K562 (cell line): ENCODE data around the gene CCT3. TPM values are rescaled to one million over a fixed set of nuclear protein-coding genes. Genes with fewer than 3 reads are reported as not detected.
A peak's percentile ranks its signal among the peaks of the same experiment; 100 is the strongest.

Experiments
- ADNP ChIP-seq: fragments of 200-800 bp; sonication (Bioruptor generic); IDR thresholded peaks from 2 replicates; pipeline ENCODE4 v1.6.1; 2016; ENCODE audit warnings: missing genetic modification characterization, missing compliant biosample characterization
- CCAR2 ChIP-seq: fragments of 200-400 bp; formaldehyde crosslinking; IDR thresholded peaks from 2 replicates; pipeline ENCODE4 v1.6.1; 2017; ENCODE audit warnings: mild to moderate bottlenecking, low read depth, low read length
- DDX20 ChIP-seq: fragments of 450-650 bp; IDR thresholded peaks from 2 replicates; pipeline ENCODE4 v1.6.1; 2016; ENCODE audit warnings: missing genetic modification characterization, low read depth, mild to moderate bottlenecking, missing compliant biosample characterization, moderate library complexity
- E2F3 ChIP-seq: fragments of 250-450 bp; sonication (Bioruptor Pico); IDR thresholded peaks from 2 replicates; pipeline ENCODE4 v1.4.0; 2020; ENCODE audit warnings: mild to moderate bottlenecking
- FOXK2 ChIP-seq, 2 experiments: fragments of 450-650 bp; IDR thresholded peaks in 1 of 2; conservative IDR thresholded peaks in 1 of 2; 2 replicates each; pipeline ENCODE4 v1.6.1; 2016; ENCODE audit warnings: low read depth in 2 of 2, mild to moderate bottlenecking in 1 of 2
- IFI16 ChIP-seq: fragments of 250-450 bp; sonication (Bioruptor Pico); IDR thresholded peaks from 2 replicates; pipeline ENCODE4 v2.1.2; 2022; ENCODE audit warnings: mild to moderate bottlenecking, inconsistent platforms
- JUND ChIP-seq, 2 experiments: IDR thresholded peaks; 2 replicates in 1 of 2; 3 replicates in 1 of 2; pipeline ENCODE4 v1.6.1; 2011; ENCODE audit warnings: borderline replicate concordance in 2 of 2, low read depth in 2 of 2, low read length in 2 of 2, improper control_type of control experiment in 1 of 2, missing biosample characterization in 1 of 2, missing genetic modification characterization in 1 of 2, missing genetic modification reagents in 1 of 2
- KLF6 ChIP-seq: fragments of 250-450 bp; sonication (Bioruptor Pico); IDR thresholded peaks from 2 replicates; pipeline ENCODE4 v1.4.0; 2020; ENCODE audit warnings: mild to moderate bottlenecking, moderate library complexity, borderline replicate concordance
- MEIS2 ChIP-seq: fragments of 450-650 bp; IDR thresholded peaks from 2 replicates; pipeline ENCODE4 v1.6.1; 2014; ENCODE audit warnings: mild to moderate bottlenecking; ENCODE audit not compliant: partially characterized antibody
- NFXL1 ChIP-seq: fragments of 450-650 bp; formaldehyde crosslinking; IDR thresholded peaks from 2 replicates; pipeline ENCODE4 v1.4.0; 2021; ENCODE audit warnings: mild to moderate bottlenecking
- PCBP1 ChIP-seq: fragments of 200-400 bp; formaldehyde crosslinking; IDR thresholded peaks from 2 replicates; pipeline ENCODE4 v1.6.1; 2018; ENCODE audit warnings: mild to moderate bottlenecking, low read depth, low read length; ENCODE audit not compliant: poor library complexity, severe bottlenecking
- RBM14 ChIP-seq: fragments of 200-400 bp; formaldehyde crosslinking; IDR thresholded peaks from 2 replicates; pipeline ENCODE4 v1.6.1; 2018; ENCODE audit warnings: low read depth, mild to moderate bottlenecking, low read length, moderate library complexity, borderline replicate concordance; ENCODE audit not compliant: insufficient read depth
- TEAD2 ChIP-seq: fragments of 450-650 bp; IDR thresholded peaks from 2 replicates; pipeline ENCODE4 v1.6.1; 2016; ENCODE audit warnings: missing genetic modification characterization, control low read depth, missing compliant biosample characterization
- ZBTB8A ChIP-seq: fragments of 450-650 bp; IDR thresholded peaks from 2 replicates; pipeline ENCODE4 v1.6.1; 2018; ENCODE audit warnings: mild to moderate bottlenecking, moderate library complexity; ENCODE audit not compliant: partially characterized antibody
- ZFPM2 ChIP-seq: fragments of 250-450 bp; sonication (Bioruptor Pico); IDR thresholded peaks from 2 replicates; pipeline ENCODE4 v1.5.1; 2022; ENCODE audit warnings: mild to moderate bottlenecking
- ZNF121 ChIP-seq: sonication (generic); formaldehyde crosslinking; conservative IDR thresholded peaks from 2 replicates; pipeline ENCODE4 v1.8.0; 2022; ENCODE audit warnings: missing genetic modification reagents
- ZNF274 ChIP-seq: IDR thresholded peaks from 2 replicates; pipeline ENCODE4 v1.6.1; 2011; ENCODE audit warnings: low read depth, mild to moderate bottlenecking, low read length, moderate library complexity, borderline replicate concordance
- ZNF444 ChIP-seq: fragments of 250-450 bp; sonication (Bioruptor Pico); IDR thresholded peaks from 2 replicates; pipeline ENCODE4 v1.4.0; 2020; ENCODE audit warnings: mild to moderate bottlenecking, moderate library complexity
- polyA plus RNA-seq, 8 experiments: library from polyadenylated mRNA; depleted of rRNA in 4 of 8; stranded (reverse) in 5 of 8; unstranded in 3 of 8; fragments of >200 nt; fragmentation: Nextera tagmentation in 2 of 8; fragmentation: Illumina TruSeq in 1 of 8; extraction: Ambion mirVana in 2 of 8; extraction: Trizol in 1 of 8; gene quantifications; 2 replicates each; pipeline versions ENCODE4 v1.2.1 to v1.2.3, GENCODE V29; 2011 to 2014; ENCODE audit warnings: inconsistent platforms in 1 of 8, missing spikeins in 1 of 8
- total RNA-seq, 7 experiments: library from RNA; depleted of rRNA in 6 of 7; stranded (reverse); fragments of >200 nt in 6 of 7; fragmentation: Illumina TruSeq in 2 of 7; extraction: Trizol in 2 of 7; gene quantifications; 2 replicates each; pipeline versions ENCODE4 v1.2.1 to v1.2.3, GENCODE V29; 2011 to 2021; ENCODE audit warnings: low replicate concordance in 1 of 7
- TF ChIP-seq, protein P1 (sequence below): fragments of 250-450 bp; sonication (Bioruptor Pico); IDR thresholded peaks from 2 replicates; pipeline ENCODE4 v1.8.0; 2022; ENCODE audit warnings: moderate library complexity, mild to moderate bottlenecking, inconsistent platforms
- TF ChIP-seq, protein P2 (sequence below): fragments of 450-650 bp; formaldehyde crosslinking; IDR thresholded peaks from 2 replicates; pipeline ENCODE4 v1.4.0; 2022; ENCODE audit warnings: missing genetic modification characterization
- TF ChIP-seq, protein P3 (sequence below): fragments of 450-650 bp; IDR thresholded peaks from 2 replicates; pipeline ENCODE4 v1.6.1; 2016; ENCODE audit warnings: missing biosample characterization, missing genetic modification characterization
- TF ChIP-seq, protein P4 (sequence below): fragments of 450-650 bp; conservative IDR thresholded peaks from 2 replicates; pipeline ENCODE4 v1.6.1; 2016; ENCODE audit warnings: missing genetic modification characterization, low read depth, mild to moderate bottlenecking, missing compliant biosample characterization, moderate library complexity

Gene CCT3
- total and polyA plus RNA-seq, 9 of the 15 experiments (the other 6 are each of a cell fraction or from before 2014, with no cell fraction given), result 475 to 1,167 (median 610) TPM

DNA sequence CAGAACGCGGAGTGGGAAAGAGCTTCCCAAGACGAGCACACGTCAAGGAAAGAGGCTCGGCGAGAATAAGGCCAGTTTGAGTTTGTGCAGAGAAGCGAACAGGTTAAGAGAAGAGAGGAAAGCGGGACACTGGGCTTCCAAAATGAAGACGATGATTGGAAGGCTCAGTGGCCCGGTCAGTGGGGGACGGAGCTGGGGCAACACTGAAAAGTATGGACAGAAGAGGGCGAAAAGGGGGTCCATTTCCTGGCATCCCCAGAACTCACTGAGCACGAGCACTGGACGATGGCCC is 258 bp downstream of the CCT3 start (continued):
- TF ChIP-seq MEIS2 (no peak), E2F3 (CRISPR knock-in tag) (no peak), ZFPM2 (CRISPR knock-in tag) (no peak), CCAR2 (no peak), ZNF274 (no peak), PCBP1 (no peak), IFI16 (CRISPR knock-in tag) (no peak), ZNF121 (no peak), DDX20 (tag) (no peak), KLF6 (CRISPR knock-in tag) (no peak), ZNF444 (no peak), JUND (IDR thresholded peaks at IDR 0.05; ENCODE audit: borderline replicate concordance, low read depth, low read length) (no peak), JUND (tag; IDR thresholded peaks at IDR 0.05; ENCODE audit: borderline replicate concordance, low read depth, low read length) (no peak), TEAD2 (tag) (no peak), ZBTB8A (no peak), NFXL1 (no peak), FOXK2 (conservative IDR thresholded peaks at IDR 0.05 in 1 of 2, IDR thresholded peaks at IDR 0.05 in 1 of 2; ENCODE audit: low read depth in 2 of 2) (0 out of 4 replicates have a peak, but pooled peaks of 1 of the 2 experiments have one; percentile 11), ADNP (tag) (no peak), RBM14 (no peak)
- TF ChIP-seq, protein P1, sequence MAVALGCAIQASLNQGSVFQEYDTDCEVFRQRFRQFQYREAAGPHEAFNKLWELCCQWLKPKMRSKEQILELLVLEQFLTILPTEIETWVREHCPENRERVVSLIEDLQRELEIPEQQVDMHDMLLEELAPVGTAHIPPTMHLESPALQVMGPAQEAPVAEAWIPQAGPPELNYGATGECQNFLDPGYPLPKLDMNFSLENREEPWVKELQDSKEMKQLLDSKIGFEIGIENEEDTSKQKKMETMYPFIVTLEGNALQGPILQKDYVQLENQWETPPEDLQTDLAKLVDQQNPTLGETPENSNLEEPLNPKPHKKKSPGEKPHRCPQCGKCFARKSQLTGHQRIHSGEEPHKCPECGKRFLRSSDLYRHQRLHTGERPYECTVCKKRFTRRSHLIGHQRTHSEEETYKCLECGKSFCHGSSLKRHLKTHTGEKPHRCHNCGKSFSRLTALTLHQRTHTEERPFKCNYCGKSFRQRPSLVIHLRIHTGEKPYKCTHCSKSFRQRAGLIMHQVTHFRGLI, result no peak
- TF ChIP-seq, protein P2, sequence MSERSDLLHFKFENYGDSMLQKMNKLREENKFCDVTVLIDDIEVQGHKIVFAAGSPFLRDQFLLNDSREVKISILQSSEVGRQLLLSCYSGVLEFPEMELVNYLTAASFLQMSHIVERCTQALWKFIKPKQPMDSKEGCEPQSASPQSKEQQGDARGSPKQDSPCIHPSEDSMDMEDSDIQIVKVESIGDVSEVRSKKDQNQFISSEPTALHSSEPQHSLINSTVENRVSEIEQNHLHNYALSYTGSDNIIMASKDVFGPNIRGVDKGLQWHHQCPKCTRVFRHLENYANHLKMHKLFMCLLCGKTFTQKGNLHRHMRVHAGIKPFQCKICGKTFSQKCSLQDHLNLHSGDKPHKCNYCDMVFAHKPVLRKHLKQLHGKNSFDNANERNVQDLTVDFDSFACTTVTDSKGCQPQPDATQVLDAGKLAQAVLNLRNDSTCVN (CRISPR knock-in tag), result peak; percentile 21; the same call in 1 of the 2 replicates
- TF ChIP-seq, protein P3, sequence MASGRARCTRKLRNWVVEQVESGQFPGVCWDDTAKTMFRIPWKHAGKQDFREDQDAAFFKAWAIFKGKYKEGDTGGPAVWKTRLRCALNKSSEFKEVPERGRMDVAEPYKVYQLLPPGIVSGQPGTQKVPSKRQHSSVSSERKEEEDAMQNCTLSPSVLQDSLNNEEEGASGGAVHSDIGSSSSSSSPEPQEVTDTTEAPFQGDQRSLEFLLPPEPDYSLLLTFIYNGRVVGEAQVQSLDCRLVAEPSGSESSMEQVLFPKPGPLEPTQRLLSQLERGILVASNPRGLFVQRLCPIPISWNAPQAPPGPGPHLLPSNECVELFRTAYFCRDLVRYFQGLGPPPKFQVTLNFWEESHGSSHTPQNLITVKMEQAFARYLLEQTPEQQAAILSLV, result no peak
- TF ChIP-seq, protein P4, sequence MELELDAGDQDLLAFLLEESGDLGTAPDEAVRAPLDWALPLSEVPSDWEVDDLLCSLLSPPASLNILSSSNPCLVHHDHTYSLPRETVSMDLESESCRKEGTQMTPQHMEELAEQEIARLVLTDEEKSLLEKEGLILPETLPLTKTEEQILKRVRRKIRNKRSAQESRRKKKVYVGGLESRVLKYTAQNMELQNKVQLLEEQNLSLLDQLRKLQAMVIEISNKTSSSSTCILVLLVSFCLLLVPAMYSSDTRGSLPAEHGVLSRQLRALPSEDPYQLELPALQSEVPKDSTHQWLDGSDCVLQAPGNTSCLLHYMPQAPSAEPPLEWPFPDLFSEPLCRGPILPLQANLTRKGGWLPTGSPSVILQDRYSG (tag), result no peak
